ENCODE measurements around the gene PDGFB.

DNA sequence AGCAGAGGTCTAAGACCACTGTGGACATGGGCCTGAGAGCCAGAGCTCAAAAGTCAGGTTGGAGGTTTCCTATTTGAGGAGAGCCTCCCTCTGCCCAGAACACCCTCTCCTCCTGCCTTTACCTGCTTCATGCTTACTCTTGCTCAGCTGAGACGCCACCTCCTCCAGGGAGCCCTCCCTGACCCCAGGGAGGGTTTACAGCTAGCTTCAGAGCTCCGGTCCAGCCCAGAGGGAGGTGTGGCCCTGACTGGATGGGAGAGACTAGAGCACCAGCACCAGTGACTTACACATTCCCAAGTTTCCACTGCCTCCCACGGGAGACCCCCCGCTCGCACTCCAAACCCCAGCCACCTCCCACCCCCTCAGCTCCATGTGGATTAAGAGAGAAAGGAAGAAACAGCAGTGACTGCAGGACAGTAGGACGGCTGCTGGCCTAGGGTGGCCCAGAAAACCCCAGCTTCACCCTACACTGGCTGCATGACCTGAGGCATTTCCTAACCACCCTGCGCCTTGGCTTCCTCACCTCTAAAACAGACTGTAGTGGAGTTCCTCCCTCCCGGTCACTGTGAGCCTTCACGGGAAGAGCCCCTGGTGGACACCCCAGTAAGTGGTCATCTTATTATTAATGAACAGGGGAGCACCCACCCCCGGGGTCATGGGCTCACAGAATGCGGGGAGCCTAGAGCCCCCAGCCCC, 24.5 kb upstream of the PDGFB start:
- TF ChIP-seq, protein P1, sequence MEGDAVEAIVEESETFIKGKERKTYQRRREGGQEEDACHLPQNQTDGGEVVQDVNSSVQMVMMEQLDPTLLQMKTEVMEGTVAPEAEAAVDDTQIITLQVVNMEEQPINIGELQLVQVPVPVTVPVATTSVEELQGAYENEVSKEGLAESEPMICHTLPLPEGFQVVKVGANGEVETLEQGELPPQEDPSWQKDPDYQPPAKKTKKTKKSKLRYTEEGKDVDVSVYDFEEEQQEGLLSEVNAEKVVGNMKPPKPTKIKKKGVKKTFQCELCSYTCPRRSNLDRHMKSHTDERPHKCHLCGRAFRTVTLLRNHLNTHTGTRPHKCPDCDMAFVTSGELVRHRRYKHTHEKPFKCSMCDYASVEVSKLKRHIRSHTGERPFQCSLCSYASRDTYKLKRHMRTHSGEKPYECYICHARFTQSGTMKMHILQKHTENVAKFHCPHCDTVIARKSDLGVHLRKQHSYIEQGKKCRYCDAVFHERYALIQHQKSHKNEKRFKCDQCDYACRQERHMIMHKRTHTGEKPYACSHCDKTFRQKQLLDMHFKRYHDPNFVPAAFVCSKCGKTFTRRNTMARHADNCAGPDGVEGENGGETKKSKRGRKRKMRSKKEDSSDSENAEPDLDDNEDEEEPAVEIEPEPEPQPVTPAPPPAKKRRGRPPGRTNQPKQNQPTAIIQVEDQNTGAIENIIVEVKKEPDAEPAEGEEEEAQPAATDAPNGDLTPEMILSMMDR (IDR thresholded peaks at IDR 0.05; ENCODE audit: low read length) = no peak
- TF ChIP-seq EZH2 (IDR thresholded peaks at IDR 0.05; ENCODE audit: borderline replicate concordance, low read length) = no peak
